NB4 (cell line): ENCODE data around the gene PTPRD.

ENCODE experiments used
- CTCF ChIP-seq: IDR thresholded peaks from one replicate; pipeline ENCODE4 v1.5.1; 2012; ENCODE audit warnings: low read depth, low read length
- POLR2A ChIP-seq: IDR thresholded peaks from 2 replicates; pipeline ENCODE4 v1.6.1; 2011; ENCODE audit warnings: mild to moderate bottlenecking; ENCODE audit not compliant: insufficient read length; ENCODE audit errors: extremely low read depth

- TF ChIP-seq CTCF (no peak), POLR2A (no peak)
Observed at GRCh38 chr9:9498128-9498527, 1114.7 kb downstream of the PTPRD start.
